Neuronal stem cell (in vitro differentiated cells): ENCODE results near the gene GDF2.
A peak's percentile ranks its signal among the peaks of the same experiment; 100 is the strongest.

ENCODE experiments used
- DNase-seq: peaks from one replicate; pipeline ENCODE4 v3.0.0-alpha.2; 2013; ENCODE audit warnings: low spot score
- H2AFZ ChIP-seq: one replicate; pipeline ENCODE4 v1.6.1; 2013; ENCODE audit warnings: mild to moderate bottlenecking, low read length, inconsistent platforms
- H2AK5ac ChIP-seq: 2 replicates; pipeline ENCODE4 v1.6.1; 2013; ENCODE audit warnings: low read depth, mild to moderate bottlenecking, inconsistent platforms, low read length, moderate library complexity, mixed read lengths
- H2BK120ac ChIP-seq: 2 replicates; pipeline ENCODE4 v1.6.1; 2013; ENCODE audit warnings: low read depth, mild to moderate bottlenecking, inconsistent platforms, low read length, moderate library complexity, mixed read lengths
- H2BK12ac ChIP-seq: one replicate; pipeline ENCODE4 v1.6.1; 2013; ENCODE audit warnings: low read length, inconsistent platforms
- H2BK15ac ChIP-seq: 2 replicates; pipeline ENCODE4 v1.6.1; 2013; ENCODE audit warnings: mild to moderate bottlenecking, low read length, inconsistent platforms, mixed read lengths
- H2BK5ac ChIP-seq: one replicate; pipeline ENCODE4 v1.6.1; 2013; ENCODE audit warnings: inconsistent platforms, mild to moderate bottlenecking, low read length, moderate library complexity
- H3K14ac ChIP-seq: one replicate; pipeline ENCODE4 v1.6.1; 2013; ENCODE audit warnings: low read length, inconsistent platforms
- H3K18ac ChIP-seq: 2 replicates; pipeline ENCODE4 v1.6.1; 2013; ENCODE audit warnings: low read length, inconsistent platforms
- H3K23ac ChIP-seq: 2 replicates; pipeline ENCODE4 v1.6.1; 2013; ENCODE audit warnings: low read depth, mild to moderate bottlenecking, mixed read lengths, low read length, inconsistent platforms; ENCODE audit not compliant: poor library complexity
- H3K27ac ChIP-seq: replicated peaks from 3 replicates; pipeline ENCODE4 v1.5.1; 2013; ENCODE audit warnings: low read length, inconsistent platforms
- H3K27me3 ChIP-seq, 3 experiments: 2 replicates each; pipeline ENCODE4 v1.6.1; 2013; ENCODE audit warnings: low read length in 3 of 3, mild to moderate bottlenecking in 2 of 3, inconsistent platforms in 1 of 3, low read depth in 1 of 3, mixed read lengths in 1 of 3, moderate library complexity in 1 of 3; ENCODE audit not compliant: control insufficient read depth in 3 of 3, insufficient read depth in 3 of 3
- H3K36me3 ChIP-seq, 2 donors: replicated peaks in 1 of 2; 2 replicates each; pipeline ENCODE4 v1.6.1; 2013; ENCODE audit warnings: low read length in 2 of 2; ENCODE audit not compliant: control insufficient read depth in 2 of 2, insufficient read depth in 2 of 2
- H3K4ac ChIP-seq: 2 replicates; pipeline ENCODE4 v1.6.1; 2013; ENCODE audit warnings: inconsistent platforms, mild to moderate bottlenecking, low read length, moderate library complexity
- H3K4me1 ChIP-seq, 2 donors: 1 replicate in 1 of 2; 2 replicates in 1 of 2; pipeline ENCODE4 v1.6.1; 2013; ENCODE audit warnings: low read length in 2 of 2, low read depth in 1 of 2; ENCODE audit not compliant: control insufficient read depth in 2 of 2, insufficient read depth in 1 of 2
- H3K4me2 ChIP-seq: one replicate; pipeline ENCODE4 v1.6.1; 2013; ENCODE audit warnings: mild to moderate bottlenecking, low read length, inconsistent platforms; ENCODE audit not compliant: insufficient read depth, poor library complexity, severe bottlenecking
- H3K4me3 ChIP-seq, 2 donors: 2 replicates each; pipeline ENCODE4 v1.5.1; 2013; ENCODE audit warnings: low read length in 2 of 2, mild to moderate bottlenecking in 2 of 2, inconsistent platforms in 1 of 2, moderate library complexity in 1 of 2
- H3K79me1 ChIP-seq: one replicate; pipeline ENCODE4 v1.6.1; 2013; ENCODE audit warnings: low read depth, mild to moderate bottlenecking, inconsistent platforms, low read length, moderate library complexity
- H3K9ac ChIP-seq: one replicate; pipeline ENCODE4 v1.6.1; 2013; ENCODE audit warnings: mild to moderate bottlenecking, low read depth, low read length, inconsistent platforms; ENCODE audit not compliant: poor library complexity
- H3K9me3 ChIP-seq, 2 donors: replicated peaks in 1 of 2; 2 replicates each; pipeline versions ENCODE3 to v1.6.1; 2013; ENCODE audit warnings: low read length in 2 of 2, mild to moderate bottlenecking in 2 of 2, inconsistent platforms in 1 of 2, low read depth in 1 of 2, mixed read lengths in 1 of 2, moderate library complexity in 1 of 2; ENCODE audit not compliant: control insufficient read depth in 2 of 2, insufficient read depth in 1 of 2
- H4K8ac ChIP-seq: one replicate; pipeline ENCODE4 v1.6.1; 2013; ENCODE audit warnings: low read depth, mild to moderate bottlenecking, inconsistent platforms, low read length, moderate library complexity
- H4K91ac ChIP-seq: one replicate; pipeline ENCODE4 v1.6.1; 2013; ENCODE audit warnings: low read length, low read depth, mild to moderate bottlenecking, inconsistent platforms; ENCODE audit not compliant: poor library complexity
- WGBS, 2 donors: extraction: QIAGEN DNeasy Blood & Tissue Kit; methylation state at CpG; one replicate each; pipeline ENCODE4 v1.1.7; 2013; ENCODE audit warnings: missing lambda C conversion rate in 2 of 2, mixed read lengths in 1 of 2; ENCODE audit not compliant: insufficient read length in 2 of 2, insufficient replicate concordance in 1 of 2; ENCODE audit errors: extremely low coverage in 2 of 2; 5-methylcytosine and 5-hydroxymethylcytosine counted together

The GDF2 gene

GRCh38 chr10:47285381-47286115 lies 36.7 kb upstream of the GDF2 start:
- Histone ChIP-seq H2AFZ (no peak overlapping the region), H3K14ac (peak overlapping the region; percentile 47), H3K27ac (no peak overlapping the region), H3K9me3 (peaks cover 0 to 2% of the 10 kb centered on the region in 2 donors), H4K91ac (no peak overlapping the region), H3K36me3 (no peaks in the 10 kb centered on the region), H2BK12ac (no peak overlapping the region), H3K4me2 (no peak overlapping the region), H2BK15ac (peak overlapping the region; percentile 45), H2BK5ac (no peak overlapping the region), H4K8ac (no peak overlapping the region), H3K27me3 (peaks cover 0 to 5% (median 0%) of the 10 kb centered on the region in 3 experiments), H3K79me1 (no peaks in the 10 kb centered on the region), H3K23ac (no peak overlapping the region), H2AK5ac (no peak overlapping the region), H2BK120ac (no peak overlapping the region), H3K4me3 (no peak overlapping the region), H3K9ac (no peak overlapping the region), H3K18ac (no peak overlapping the region), H3K4ac (no peak overlapping the region), H3K4me1 (peaks cover 0 to 3% of the 10 kb centered on the region in 2 donors)
- WGBS, 2 donors: no CpG with 5 or more reads among the region's 8 CpGs
- no peak for DNase-seq

DNA sequence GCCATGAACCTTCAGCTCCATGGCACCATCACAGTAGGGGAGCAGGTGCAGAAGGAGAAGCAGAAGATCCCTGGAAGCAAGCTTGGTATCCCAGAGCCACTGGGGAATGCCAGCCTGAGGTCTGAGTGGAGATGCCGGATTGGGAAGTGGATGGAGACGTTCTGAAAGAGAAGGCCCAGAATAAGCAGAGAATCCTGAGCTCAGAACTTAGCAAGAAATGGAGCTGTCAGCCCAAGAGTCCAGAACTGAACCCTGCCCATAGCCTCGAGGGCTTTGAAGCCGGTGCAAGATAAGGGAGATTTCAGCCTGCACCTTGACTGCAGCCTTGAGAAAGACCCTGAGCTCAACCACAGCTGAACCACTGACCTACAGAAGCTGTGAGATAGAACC lies 36.1 kb upstream of the GDF2 start:
- DNase-seq: no peak
- H3K27me3 ChIP-seq: peaks cover 0 to 5% (median 0%) of the 10 kb centered on the region in 3 experiments
- H3K14ac ChIP-seq: no peak overlapping the region
- no CpG with 5 or more reads among the region's 4 CpGs for WGBS, 2 donors
- peaks cover 0 to 3% of the 10 kb centered on the region in 2 donors for H3K4me1 ChIP-seq
- no peaks in the 10 kb centered on the region for H3K79me1 ChIP-seq
- H2AK5ac ChIP-seq: no peak overlapping the region
- no peak overlapping the region for H2BK5ac ChIP-seq
- peak overlapping the region; percentile 11 for H2AFZ ChIP-seq
- H3K27ac ChIP-seq: no peak overlapping the region
- H2BK15ac ChIP-seq: peak overlapping the region; percentile 45
- no peak overlapping the region for H3K4me2 ChIP-seq
- no peak overlapping the region for H2BK12ac ChIP-seq
- H4K8ac ChIP-seq: no peak overlapping the region
- peaks cover 0 to 2% of the 10 kb centered on the region in 2 donors for H3K9me3 ChIP-seq
- no peak overlapping the region for H3K23ac ChIP-seq
- no peak overlapping the region for H3K9ac ChIP-seq
- no peak overlapping the region for H2BK120ac ChIP-seq
- no peak overlapping the region for H3K18ac ChIP-seq
- H3K36me3 ChIP-seq: no peaks in the 10 kb centered on the region
- no peak overlapping the region for H3K4ac ChIP-seq
- H4K91ac ChIP-seq: no peak overlapping the region
- H3K4me3 ChIP-seq: no peak overlapping the region

- no CpG with 5 or more reads among the region's 4 CpGs for WGBS, 2 donors
- H4K8ac ChIP-seq: no peak overlapping the region
These were observed 35.5 kb upstream of the GDF2 start for GRCh38 chr10:47286591-47287315.

DNA sequence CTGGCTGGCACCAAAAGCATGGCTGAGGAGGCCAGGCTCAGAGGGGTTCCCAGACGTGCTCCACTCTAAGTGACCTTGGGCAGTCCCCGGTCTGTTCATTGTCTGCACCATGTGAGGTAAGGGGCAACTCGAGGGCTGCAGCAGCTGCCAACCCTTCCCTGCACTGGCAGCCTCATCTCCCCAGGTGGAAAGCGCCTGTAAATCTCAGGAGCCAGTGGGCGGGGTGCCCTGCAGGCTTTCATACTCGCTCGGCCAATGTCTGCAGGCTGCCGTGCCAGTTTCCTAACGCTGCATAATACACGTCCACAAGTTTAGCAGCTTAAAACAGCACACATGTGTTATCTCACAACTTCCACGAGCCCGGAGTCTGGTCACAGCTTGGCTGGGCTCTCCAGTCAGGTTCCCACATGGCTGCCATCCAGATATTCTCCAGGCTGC lies 34.9 kb upstream of the GDF2 start:
- Histone ChIP-seq H3K4ac (no peak overlapping the region), H2BK12ac (no peak overlapping the region), H4K91ac (no peak overlapping the region), H3K36me3 (no peaks in the 10 kb centered on the region), H3K14ac (no peak overlapping the region), H2BK15ac (no peak overlapping the region), H3K27me3 (peaks cover 0 to 5% (median 0%) of the 10 kb centered on the region in 3 experiments), H4K8ac (no peak overlapping the region), H3K4me2 (no peak overlapping the region), H3K18ac (no peak overlapping the region), H2BK5ac (no peak overlapping the region), H3K4me3 (no peak overlapping the region), H3K23ac (no peak overlapping the region), H2BK120ac (no peak overlapping the region), H3K79me1 (no peaks in the 10 kb centered on the region), H3K9me3 (peaks cover 0 to 2% of the 10 kb centered on the region in 2 donors), H2AFZ (no peak overlapping the region), H3K9ac (no peak overlapping the region), H3K27ac (no peak overlapping the region), H2AK5ac (no peak overlapping the region), H3K4me1 (peaks cover 0 to 3% of the 10 kb centered on the region in 2 donors)
- no peak for DNase-seq
- no CpG with 5 or more reads among the region's 12 CpGs for WGBS, 2 donors

More at GRCh38 chr10:47286591-47287315, 35.5 kb upstream of the GDF2 start:
- Histone ChIP-seq H3K14ac (no peak overlapping the region), H3K18ac (no peak overlapping the region), H2AFZ (peak overlapping the region; percentile 11), H3K4me2 (no peak overlapping the region), H3K4me1 (peaks cover 0 to 3% of the 10 kb centered on the region in 2 donors), H3K4ac (no peak overlapping the region), H2AK5ac (no peak overlapping the region), H2BK120ac (no peak overlapping the region), H4K91ac (no peak overlapping the region), H2BK5ac (no peak overlapping the region), H3K79me1 (no peaks in the 10 kb centered on the region), H3K9me3 (peaks cover 0 to 2% of the 10 kb centered on the region in 2 donors), H3K27ac (no peak overlapping the region), H2BK15ac (no peak overlapping the region), H3K36me3 (no peaks in the 10 kb centered on the region), H3K4me3 (no peak overlapping the region), H3K9ac (no peak overlapping the region), H3K23ac (no peak overlapping the region), H3K27me3 (peaks cover 0 to 5% (median 0%) of the 10 kb centered on the region in 3 experiments), H2BK12ac (no peak overlapping the region)
- no peak for DNase-seq
